ENCODE measurements around the gene CREB5. TPM values are rescaled to one million over a fixed set of nuclear protein-coding genes. Genes with fewer than 3 reads are reported as not detected.

CREB5 gene
- total and polyA plus RNA-seq, 2 of the 13 experiments (the other 11 are each of a cell fraction or from before 2014, with no cell fraction given), result 0.38 to 0.71 TPM

- intact Hi-C loops (cut with micrococcal nuclease; ENCODE audit: unreplicated experiment) (no loop called here), in situ Hi-C loops (cut with HindIII; ENCODE audit: extremely low pct_ligation_motif_present, low pct_unique_long_range_greater_than_20kb) (no loop called here)
- no peak overlapping the region for H3K27ac ChIP-seq (ENCODE audit: extremely low read length, insufficient read depth, low read length)
- no peak overlapping the region for H2AFZ ChIP-seq (ENCODE audit: low read length)
- WGBS (ENCODE audit: low lambda C conversion rate), result 4% methylated on average over 3 of the region's 3 CpGs
- ChIA-PET CTCF (ENCODE audit: low intra/inter-chr PET ratio, low total read pairs) (no interaction called here), POLR2A (no interaction called here)
- no peaks in the 10 kb centered on the region for H3K4me1 ChIP-seq (ENCODE audit: insufficient read depth, low read length)
- no peak overlapping the region for H3K4me3 ChIP-seq (replicated peaks in 1 of 3; ENCODE audit: insufficient read depth in 1 of 3, low read depth in 2 of 3, low read length in 3 of 3)
- H4K20me1 ChIP-seq (ENCODE audit: insufficient read depth, low read length), result no peaks in the 10 kb centered on the region
- H3K79me2 ChIP-seq (ENCODE audit: insufficient read depth, low read length), result no peaks in the 10 kb centered on the region
- H3K27me3 ChIP-seq (ENCODE audit: control insufficient read depth in 1 of 2, insufficient read depth in 2 of 2, low read length in 2 of 2), result peaks cover 1 to 14% of the 10 kb centered on the region in 2 experiments; a peak in 2 of 5 replicates
- DNase-seq (ENCODE audit: low spot score), result no peak
- no peak overlapping the region for H3K4me2 ChIP-seq (ENCODE audit: low read depth, low read length)
- no peak for ATAC-seq
- H3K9me3 ChIP-seq (ENCODE audit: low read length), result no peaks in the 10 kb centered on the region
- no peaks in the 10 kb centered on the region for H3K36me3 ChIP-seq (replicated peaks in 1 of 2; ENCODE audit: control insufficient read depth in 1 of 2, insufficient read depth in 2 of 2, low read length in 2 of 2)
- TF ChIP-seq KLF11 (CRISPR knock-in tag; IDR thresholded peaks at IDR 0.05), result no peak
- no peak for TF ChIP-seq ZNF589 (CRISPR knock-in tag; conservative IDR thresholded peaks at IDR 0.05)
- no peak for TF ChIP-seq ZNF253 (CRISPR knock-in tag; IDR thresholded peaks at IDR 0.05; ENCODE audit: borderline replicate concordance)
- TF ChIP-seq U2AF1 (optimal IDR thresholded peaks at IDR 0.05; ENCODE audit: low read depth, low read length), result no peak
- TF ChIP-seq ZBTB7A (CRISPR knock-in tag; IDR thresholded peaks at IDR 0.05), result no peak
- TF ChIP-seq NFE2 (CRISPR knock-in tag; IDR thresholded peaks at IDR 0.05), result no peak
- no peak for TF ChIP-seq WIZ (CRISPR knock-in tag; IDR thresholded peaks at IDR 0.05)
- TF ChIP-seq, protein P1, sequence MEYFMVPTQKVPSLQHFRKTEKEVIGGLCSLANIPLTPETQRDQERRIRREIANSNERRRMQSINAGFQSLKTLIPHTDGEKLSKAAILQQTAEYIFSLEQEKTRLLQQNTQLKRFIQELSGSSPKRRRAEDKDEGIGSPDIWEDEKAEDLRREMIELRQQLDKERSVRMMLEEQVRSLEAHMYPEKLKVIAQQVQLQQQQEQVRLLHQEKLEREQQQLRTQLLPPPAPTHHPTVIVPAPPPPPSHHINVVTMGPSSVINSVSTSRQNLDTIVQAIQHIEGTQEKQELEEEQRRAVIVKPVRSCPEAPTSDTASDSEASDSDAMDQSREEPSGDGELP (IDR thresholded peaks at IDR 0.05; ENCODE audit: borderline replicate concordance, low read depth), result no peak
- TF ChIP-seq ZBTB3 (CRISPR knock-in tag; IDR thresholded peaks at IDR 0.05; ENCODE audit: borderline replicate concordance, low read depth), result no peak
- TF ChIP-seq ZSCAN20 (CRISPR knock-in tag; IDR thresholded peaks at IDR 0.05; ENCODE audit: borderline replicate concordance), result no peak
- FAIRE-seq, result no peak
- BruUV-seq (replicated peaks), result no TSS peak
- no peak overlapping the region for H3K9ac ChIP-seq (ENCODE audit: insufficient read depth, low read depth, low read length)
Measured at GRCh38 chr7:28873365-28873764, 461.0 kb downstream of the CREB5 start.
